Testis (tissue), 2 donors: ENCODE results near the gene PRMT7.

Experiments used
- POLR2A ChIP-seq: fragments of 450-650 bp; IDR thresholded peaks from one replicate; pipeline ENCODE4 v1.6.1; 2017; ENCODE audit warnings: antibody characterized with exemption, mild to moderate bottlenecking, moderate library complexity
- TF ChIP-seq, protein P1 (sequence below), 3 experiments: fragments of 450-650 bp in 2 of 3; fragments of 200-600 bp in 1 of 3; sonication (generic) in 1 of 3; IDR thresholded peaks; one replicate each; pipeline ENCODE4 v1.5.1; 2016 to 2019; ENCODE audit warnings: antibody characterized with exemption in 3 of 3, mild to moderate bottlenecking in 2 of 3, moderate library complexity in 1 of 3

DNA sequence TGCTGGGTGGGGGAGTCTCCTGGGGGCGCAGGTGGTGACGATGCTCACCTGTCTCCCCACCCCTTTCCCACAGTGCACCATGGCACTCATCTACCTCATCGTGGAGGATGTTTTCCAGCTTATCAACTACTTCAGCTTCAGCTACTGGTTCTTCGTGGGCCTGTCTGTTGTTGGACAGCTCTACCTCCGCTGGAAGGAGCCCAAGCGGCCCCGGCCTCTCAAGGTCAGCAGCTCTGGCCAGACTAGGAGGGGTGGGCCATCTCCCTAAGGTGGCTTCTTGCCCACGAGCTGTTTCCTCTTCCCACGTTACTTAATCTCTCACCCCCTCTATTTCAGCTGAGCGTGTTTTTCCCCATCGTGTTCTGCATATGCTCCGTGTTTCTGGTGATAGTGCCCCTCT, 14.5 kb upstream of the PRMT7 start:
- TF ChIP-seq, protein P1, sequence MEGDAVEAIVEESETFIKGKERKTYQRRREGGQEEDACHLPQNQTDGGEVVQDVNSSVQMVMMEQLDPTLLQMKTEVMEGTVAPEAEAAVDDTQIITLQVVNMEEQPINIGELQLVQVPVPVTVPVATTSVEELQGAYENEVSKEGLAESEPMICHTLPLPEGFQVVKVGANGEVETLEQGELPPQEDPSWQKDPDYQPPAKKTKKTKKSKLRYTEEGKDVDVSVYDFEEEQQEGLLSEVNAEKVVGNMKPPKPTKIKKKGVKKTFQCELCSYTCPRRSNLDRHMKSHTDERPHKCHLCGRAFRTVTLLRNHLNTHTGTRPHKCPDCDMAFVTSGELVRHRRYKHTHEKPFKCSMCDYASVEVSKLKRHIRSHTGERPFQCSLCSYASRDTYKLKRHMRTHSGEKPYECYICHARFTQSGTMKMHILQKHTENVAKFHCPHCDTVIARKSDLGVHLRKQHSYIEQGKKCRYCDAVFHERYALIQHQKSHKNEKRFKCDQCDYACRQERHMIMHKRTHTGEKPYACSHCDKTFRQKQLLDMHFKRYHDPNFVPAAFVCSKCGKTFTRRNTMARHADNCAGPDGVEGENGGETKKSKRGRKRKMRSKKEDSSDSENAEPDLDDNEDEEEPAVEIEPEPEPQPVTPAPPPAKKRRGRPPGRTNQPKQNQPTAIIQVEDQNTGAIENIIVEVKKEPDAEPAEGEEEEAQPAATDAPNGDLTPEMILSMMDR (IDR thresholded peaks at IDR 0.05): no peak
- TF ChIP-seq POLR2A: no peak
